H1 (cell line): ENCODE measurements around the gene TMEM120B. TPM values are rescaled to one million over a fixed set of nuclear protein-coding genes. Genes with fewer than 3 reads are reported as not detected.

Experiments
- CTCF ChIA-PET: fragments of 300-600 bp; sonication (Branson Sonifier 250); formaldehyde crosslinking; loops from one replicate; lab custom pipeline; 2021; ENCODE audit not compliant: partially characterized antibody; lab: Charles Lee
- POLR2A ChIA-PET: fragments of 300-600 bp; sonication (Branson Sonifier 250); formaldehyde crosslinking; loops from one replicate; lab custom pipeline; 2021; ENCODE audit warnings: inconsistent platforms; ENCODE audit not compliant: partially characterized antibody; lab: Charles Lee
- DNase-seq, 2 experiments: peaks; one replicate each; pipeline versions ENCODE4 v3.0.0 to v3.0.0-alpha.2; 2010 to 2022; ENCODE audit warnings: low spot score in 2 of 2, low read depth in 1 of 2, mixed read lengths in 1 of 2
- FAIRE-seq: peaks from 2 replicates; lab custom pipeline; 2011; peaks lifted over from hg19 to GRCh38; lab: Jason Lieb, UNC
- H2AFZ ChIP-seq: 2 replicates; pipeline ENCODE4 v1.8.1; 2012; ENCODE audit warnings: low read length, inconsistent platforms
- H2AK5ac ChIP-seq: 2 replicates; pipeline ENCODE4 v1.6.1; 2013; ENCODE audit warnings: low read depth, low read length
- H2BK120ac ChIP-seq: replicated peaks from 2 replicates; pipeline ENCODE3; 2013; ENCODE audit warnings: low read depth, low read length, inconsistent platforms
- H2BK12ac ChIP-seq: 2 replicates; pipeline ENCODE4 v1.6.1; 2013; ENCODE audit warnings: low read depth, low read length
- H2BK15ac ChIP-seq: 2 replicates; pipeline ENCODE4 v1.6.1; 2013; ENCODE audit warnings: low read length
- H2BK20ac ChIP-seq: 2 replicates; pipeline ENCODE4 v1.6.1; 2013; ENCODE audit warnings: low read length
- H2BK5ac ChIP-seq: 2 replicates; pipeline ENCODE4 v1.6.1; 2013; ENCODE audit warnings: low read depth, low read length
- H3K14ac ChIP-seq: 2 replicates; pipeline ENCODE4 v1.6.1; 2013; ENCODE audit warnings: inconsistent platforms; ENCODE audit not compliant: insufficient read length
- H3K18ac ChIP-seq: 2 replicates; pipeline ENCODE4 v1.6.1; 2013; ENCODE audit warnings: low read length; ENCODE audit errors: extremely low read depth
- H3K23ac ChIP-seq: 2 replicates; pipeline ENCODE4 v1.6.1; 2013; ENCODE audit warnings: inconsistent platforms; ENCODE audit not compliant: insufficient read length
- H3K23me2 ChIP-seq: 2 replicates; pipeline ENCODE4 v1.6.1; 2013; ENCODE audit warnings: low read depth, low read length
- H3K27ac ChIP-seq: 2 replicates; pipeline ENCODE4 v1.6.1; 2011; ENCODE audit warnings: low read depth, low read length, inconsistent platforms
- H3K27me3 ChIP-seq, 4 experiments: replicated peaks in 1 of 4; 1 replicate in 1 of 4; 2 replicates in 3 of 4; pipeline versions ENCODE4 v1.6.1 to v1.8.1; 2011 to 2013; ENCODE audit warnings: low read length in 3 of 4, mild to moderate bottlenecking in 3 of 4, inconsistent platforms in 2 of 4, mixed read lengths in 2 of 4, moderate library complexity in 1 of 4; ENCODE audit not compliant: control insufficient read depth in 3 of 4, insufficient read depth in 3 of 4; ENCODE audit errors: extremely low read depth in 1 of 4
- H3K36me3 ChIP-seq, 4 experiments: 2 replicates each; pipeline versions ENCODE4 v1.6.1 to v1.8.1; 2011 to 2013; ENCODE audit warnings: mild to moderate bottlenecking in 4 of 4, low read length in 3 of 4, moderate library complexity in 2 of 4, control low read depth in 1 of 4, inconsistent platforms in 1 of 4; ENCODE audit not compliant: insufficient read depth in 4 of 4, control insufficient read depth in 2 of 4
- H3K4ac ChIP-seq: replicated peaks from 2 replicates; pipeline ENCODE3; 2013; ENCODE audit warnings: low read length, low read depth, mixed read lengths, inconsistent platforms; ENCODE audit not compliant: insufficient read length
- H3K4me1 ChIP-seq, 4 experiments: replicated peaks in 1 of 4; 1 replicate in 1 of 4; 2 replicates in 3 of 4; pipeline versions ENCODE4 v1.6.1 to v1.8.1; 2011 to 2013; ENCODE audit warnings: low read length in 3 of 4, inconsistent platforms in 2 of 4, mixed read lengths in 1 of 4; ENCODE audit not compliant: insufficient read depth in 4 of 4, control insufficient read depth in 3 of 4
- H3K4me2 ChIP-seq, 2 experiments: 2 replicates each; pipeline versions ENCODE4 v1.6.1 to v1.8.1; 2011 to 2013; ENCODE audit warnings: low read depth in 2 of 2, low read length in 2 of 2, control low read depth in 1 of 2, inconsistent platforms in 1 of 2, mild to moderate bottlenecking in 1 of 2; ENCODE audit not compliant: insufficient read depth in 1 of 2
- H3K4me3 ChIP-seq, 4 experiments: fragments of 200-600, 300-600 bp in 1 of 4; sonication (generic), shearing (Covaris generic), sonication (Bioruptor Twin) in 1 of 4; 2 replicates each; pipeline versions ENCODE4 v1.5.1 to v1.8.1; 2011 to 2016; ENCODE audit warnings: low read length in 4 of 4, low read depth in 3 of 4, control low read depth in 2 of 4, inconsistent platforms in 2 of 4, mild to moderate bottlenecking in 2 of 4, mixed read lengths in 1 of 4, moderate library complexity in 1 of 4; ENCODE audit not compliant: insufficient read depth in 2 of 4; ENCODE audit errors: extremely low read depth in 1 of 4
- H3K56ac ChIP-seq: replicated peaks from 2 replicates; pipeline ENCODE3; 2013; ENCODE audit warnings: low read depth, mild to moderate bottlenecking, mixed read lengths, low read length, inconsistent platforms; ENCODE audit not compliant: insufficient read length
- H3K79me1 ChIP-seq: 2 replicates; pipeline ENCODE4 v1.6.1; 2013; ENCODE audit warnings: low read depth, low read length, control low read depth
- H3K79me2 ChIP-seq, 2 experiments: 2 replicates each; pipeline versions ENCODE4 v1.6.1 to v1.8.1; 2012 to 2013; ENCODE audit warnings: low read length in 2 of 2, mild to moderate bottlenecking in 2 of 2, inconsistent platforms in 1 of 2; ENCODE audit not compliant: insufficient read depth in 2 of 2, control insufficient read depth in 1 of 2
- H3K9ac ChIP-seq, 4 experiments: replicated peaks in 1 of 4; 1 replicate in 1 of 4; 2 replicates in 3 of 4; pipeline versions ENCODE4 v1.6.1 to v1.8.1; 2011 to 2013; ENCODE audit warnings: low read depth in 3 of 4, low read length in 3 of 4, control low read depth in 2 of 4, mild to moderate bottlenecking in 2 of 4, moderate library complexity in 2 of 4, inconsistent platforms in 1 of 4; ENCODE audit errors: extremely low read depth in 1 of 4
- H3K9me3 ChIP-seq, 2 experiments: 2 replicates each; pipeline versions ENCODE4 v1.6.1 to v1.8.1; 2012 to 2013; ENCODE audit warnings: mild to moderate bottlenecking in 2 of 2, moderate library complexity in 2 of 2, control low read depth in 1 of 2, inconsistent platforms in 1 of 2, low read depth in 1 of 2, low read length in 1 of 2, mixed read lengths in 1 of 2; ENCODE audit not compliant: insufficient read depth in 2 of 2
- H4K20me1 ChIP-seq, 2 experiments: replicated peaks in 1 of 2; 2 replicates each; pipeline versions ENCODE3 to v1.8.1; 2011 to 2013; ENCODE audit warnings: inconsistent platforms in 2 of 2, low read length in 2 of 2, mild to moderate bottlenecking in 1 of 2; ENCODE audit not compliant: insufficient read depth in 2 of 2, control insufficient read depth in 1 of 2
- H4K5ac ChIP-seq: 2 replicates; pipeline ENCODE4 v1.6.1; 2013; ENCODE audit warnings: low read length, low read depth, mixed read lengths, inconsistent platforms; ENCODE audit not compliant: insufficient read length
- H4K8ac ChIP-seq: 2 replicates; pipeline ENCODE4 v1.8.0; 2013; ENCODE audit warnings: mild to moderate bottlenecking, moderate library complexity, low read length, inconsistent platforms; ENCODE audit not compliant: insufficient read depth; ENCODE audit errors: extremely low read depth
- H4K91ac ChIP-seq: replicated peaks from 2 replicates; pipeline ENCODE3; 2013; ENCODE audit warnings: low read length, mixed read lengths, inconsistent platforms; ENCODE audit not compliant: insufficient read length
- CTBP2 ChIP-seq: IDR thresholded peaks from 2 replicates; pipeline ENCODE4 v1.7.0; 2011; ENCODE audit warnings: borderline replicate concordance, mild to moderate bottlenecking, moderate library complexity, mixed read lengths, low read length; ENCODE audit not compliant: insufficient read depth, insufficient read length
- HDAC2 ChIP-seq, 2 experiments: fragments of 300-600 bp in 1 of 2; sonication (generic) in 1 of 2; IDR thresholded peaks; 2 replicates each; pipeline ENCODE4 v1.6.1; 2011 to 2012; ENCODE audit warnings: low read depth in 2 of 2, low read length in 2 of 2, mild to moderate bottlenecking in 2 of 2, moderate library complexity in 2 of 2, borderline replicate concordance in 1 of 2, inconsistent platforms in 1 of 2
- SP2 ChIP-seq: IDR thresholded peaks from 2 replicates; pipeline ENCODE4 v1.6.1; 2012; ENCODE audit warnings: mild to moderate bottlenecking, low read length, inconsistent platforms
- WGBS, 2 experiments: shearing (Covaris generic) in 1 of 2; methylation state at CpG; one replicate each; pipeline versions ENCODE4 v1.1.6 to v1.1.7; 2013 to 2015; ENCODE audit warnings: low lambda C conversion rate in 2 of 2, mixed read lengths in 2 of 2, inconsistent platforms in 1 of 2, low coverage in 1 of 2, missing lambda C conversion rate in 1 of 2; ENCODE audit not compliant: insufficient replicate concordance in 2 of 2, insufficient coverage in 1 of 2, insufficient read length in 1 of 2; ENCODE audit errors: extremely low coverage in 1 of 2, missing lambda C conversion rate in 1 of 2; 5-methylcytosine and 5-hydroxymethylcytosine counted together
- polyA plus RNA-seq, 7 experiments: library from polyadenylated mRNA; depleted of rRNA in 3 of 7; stranded (reverse) in 5 of 7; unstranded in 2 of 7; fragments of >200 nt in 5 of 7; fragments of 200-250 nt in 2 of 7; gene quantifications; 1 replicate in 5 of 7; 2 replicates in 1 of 7; 4 replicates in 1 of 7; pipeline versions ENCODE4 v1.2.1 to v1.2.3, GENCODE V29; 2011 to 2013; ENCODE audit warnings: missing spikeins in 2 of 7, mixed read lengths in 2 of 7
- total RNA-seq: library from RNA; stranded (reverse); fragmentation: NEBNext Ultra II Directional; extraction: Animal tissue kit (Norgen Biotek cat#: 25700); gene quantifications from 2 replicates; pipeline ENCODE4 v1.2.1, GENCODE V29; 2021

TMEM120B gene
- total and polyA plus RNA-seq, 2 of the 8 experiments (the other 6 are each of a cell fraction or from before 2014, with no cell fraction given): 22.0 to 29.1 TPM

DNA sequence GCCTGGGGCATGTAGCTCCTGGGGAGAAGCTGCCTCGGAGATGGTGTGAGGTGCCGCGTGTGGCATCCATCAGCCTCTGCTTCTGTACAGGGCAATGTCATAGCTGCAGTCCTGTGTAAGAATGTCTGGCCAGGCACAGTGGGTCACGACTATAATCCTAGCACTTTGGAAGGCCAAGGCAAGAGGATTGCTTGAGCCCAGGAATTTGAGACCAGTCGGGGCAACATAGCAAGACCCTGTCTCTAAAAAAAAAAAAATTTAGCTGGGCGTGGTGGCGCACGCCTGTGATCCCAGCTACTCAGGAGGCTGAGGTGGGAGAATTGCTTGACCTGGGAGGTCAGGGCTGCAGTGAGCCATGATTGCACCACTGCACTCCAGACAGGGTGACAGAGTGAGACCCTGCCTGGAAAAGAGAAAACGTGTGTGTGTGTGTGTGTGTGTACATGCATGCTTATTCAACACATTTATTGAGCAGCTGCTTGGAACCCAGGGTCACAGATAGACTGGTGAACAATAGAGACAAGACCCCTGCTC lies 56.8 kb downstream of the TMEM120B start:
- Histone ChIP-seq H4K20me1 (peaks cover 0 to 5% of the 10 kb centered on the region in 2 experiments), H3K27me3 (no peaks in the 10 kb centered on the region), H2AFZ (no peak overlapping the region), H3K23ac (no peak overlapping the region), H2BK20ac (no peak overlapping the region), H3K4me3 (no peak overlapping the region), H2BK5ac (no peak overlapping the region), H2AK5ac (no peak overlapping the region), H3K4me1 (peaks cover 0 to 2% (median 1%) of the 10 kb centered on the region in 4 experiments; a peak in 3 of 7 replicates), H4K5ac (no peak overlapping the region), H4K8ac (no peak overlapping the region), H2BK120ac (no peak overlapping the region), H3K18ac (no peak overlapping the region), H3K27ac (no peak overlapping the region), H3K56ac (no peak overlapping the region), H3K79me1 (no peaks in the 10 kb centered on the region; the same call in 1 of the 2 replicates), H3K9ac (no peak overlapping the region), H3K4me2 (no peak overlapping the region), H2BK12ac (no peak overlapping the region), H3K79me2 (no peaks in the 10 kb centered on the region), H3K4ac (no peak overlapping the region), H3K14ac (no peak overlapping the region), H3K36me3 (peaks cover 0 to 8% (median 3%) of the 10 kb centered on the region in 4 experiments; a peak in 4 of 8 replicates), H2BK15ac (no peak overlapping the region), H4K91ac (no peak overlapping the region), H3K9me3 (no peaks in the 10 kb centered on the region), H3K23me2 (no peaks in the 10 kb centered on the region)
- CTCF ChIA-PET: interaction anchor here (0.6 to 1.5 kb wide), 10 partner anchors 9 to 270 kb away, joined by 3 to 6 read pairs (median 3); no protein-coding TSS in a partner anchor
- no peak for DNase-seq
- WGBS, 2 experiments: 86% methylated on average over 9 of the region's 9 CpGs; no CpG with 5 or more reads in 1 of the 2 experiments
- no peak for FAIRE-seq
- POLR2A ChIA-PET: interaction anchor here (0.6 kb wide), 1 partner anchor 59 kb away, joined by 4 read pairs; no protein-coding TSS in a partner anchor
- no peak for TF ChIP-seq HDAC2 (IDR thresholded peaks at IDR 0.05; ENCODE audit: borderline replicate concordance in 1 of 2, low read depth in 2 of 2, low read length in 2 of 2)
- TF ChIP-seq SP2: no peak
- TF ChIP-seq CTBP2: no peak
